SU-DHL-6 (cell line): Measurements from ENCODE around the gene KRTAP5-8.

Experiments
- H2AFZ ChIP-seq: fragments of 200-600 bp; sonication (generic); 2 replicates; pipeline ENCODE4 v1.6.1; 2014; ENCODE audit warnings: low read depth, mild to moderate bottlenecking, moderate library complexity, mixed read lengths, antibody characterized with exemption, low read length; ENCODE audit not compliant: severe bottlenecking
- H3F3A ChIP-seq: fragments of 200-600 bp; shearing (Covaris generic); 2 replicates; pipeline ENCODE4 v1.6.0; 2016; ENCODE audit warnings: antibody characterized with exemption, mild to moderate bottlenecking; ENCODE audit not compliant: insufficient read depth
- H3K27ac ChIP-seq: fragments of 200-600 bp; sonication (generic); 2 replicates; pipeline ENCODE4 v1.5.1; 2016; ENCODE audit warnings: low read depth, mild to moderate bottlenecking, low read length, moderate library complexity, mixed read lengths
- H3K27me3 ChIP-seq: fragments of 200-600 bp; sonication (generic), shearing (Covaris generic); 2 replicates; pipeline ENCODE4 v1.6.0; 2014; ENCODE audit warnings: mild to moderate bottlenecking, low read length
- H3K36me3 ChIP-seq: fragments of 200-600 bp; sonication (generic); 2 replicates; pipeline ENCODE4 v1.6.1; 2014; ENCODE audit warnings: mild to moderate bottlenecking, low read length, mixed read lengths
- H3K4me2 ChIP-seq: fragments of 300-600, 200-600 bp; shearing (Covaris generic), sonication (generic); 2 replicates; pipeline ENCODE4 v1.6.0; 2014; ENCODE audit warnings: low read length, low read depth, mild to moderate bottlenecking; ENCODE audit not compliant: poor library complexity, severe bottlenecking
- H3K4me3 ChIP-seq: fragments of 200-600 bp; sonication (generic); 2 replicates; pipeline ENCODE4 v1.5.1; 2014; ENCODE audit warnings: antibody characterized with exemption, low read length, mild to moderate bottlenecking, mixed read lengths; ENCODE audit not compliant: insufficient read depth, poor library complexity, severe bottlenecking
- H3K79me2 ChIP-seq: fragments of 200-600 bp; sonication (generic); 2 replicates; pipeline ENCODE4 v1.6.1; 2014; ENCODE audit warnings: mild to moderate bottlenecking, low read length, moderate library complexity; ENCODE audit not compliant: insufficient read depth
- H3K9ac ChIP-seq: fragments of 200-600 bp; sonication (generic); 2 replicates; pipeline ENCODE4 v1.7.0; 2014; ENCODE audit warnings: mild to moderate bottlenecking, low read length
- H3K9me2 ChIP-seq: fragments of 200-600 bp; sonication (generic); replicated peaks from 2 replicates; pipeline ENCODE4 v1.6.1; 2014; ENCODE audit warnings: low read length; ENCODE audit not compliant: insufficient read depth
- H3K9me3 ChIP-seq: fragments of 200-600 bp; sonication (generic); 2 replicates; pipeline ENCODE4 v1.6.1; 2014; ENCODE audit warnings: low read length, mixed read lengths; ENCODE audit not compliant: insufficient read depth
- H4K20me1 ChIP-seq: fragments of 200-600 bp; sonication (generic); 2 replicates; pipeline ENCODE4 v1.6.1; 2014; ENCODE audit warnings: low read depth, mild to moderate bottlenecking, antibody characterized with exemption, low read length, moderate library complexity, mixed read lengths
- CTCF ChIP-seq: fragments of 200-600 bp; sonication (generic); IDR thresholded peaks from one replicate; pipeline ENCODE4 v1.5.1; 2017; ENCODE audit warnings: antibody characterized with exemption, mild to moderate bottlenecking, low read length, moderate library complexity; ENCODE audit not compliant: insufficient read depth, poor library complexity, severe bottlenecking
- EZH2phosphoT487 ChIP-seq: fragments of 200-600 bp; sonication (generic), shearing (Covaris generic); conservative IDR thresholded peaks from 2 replicates; pipeline ENCODE4 v1.6.1; 2018; ENCODE audit warnings: mild to moderate bottlenecking, antibody characterized with exemption, low read length, moderate library complexity, mixed read lengths

Gene KRTAP5-8

GRCh38 chr11:71500601-71501021, 37.2 kb upstream of the KRTAP5-8 start:
- H3K9me3 ChIP-seq: no peaks in the 10 kb centered on the region
- no peak overlapping the region for H3K4me2 ChIP-seq
- H3F3A ChIP-seq: no peaks in the 10 kb centered on the region
- no peaks in the 10 kb centered on the region for H3K27me3 ChIP-seq
- no peak overlapping the region for H3K9ac ChIP-seq
- TF ChIP-seq EZH2phosphoT487 (no peak), CTCF (no peak)
- no peaks in the 10 kb centered on the region for H3K79me2 ChIP-seq
- no peaks in the 10 kb centered on the region for H3K9me2 ChIP-seq
- H3K4me3 ChIP-seq: no peak overlapping the region
- no peaks in the 10 kb centered on the region for H4K20me1 ChIP-seq
- H3K36me3 ChIP-seq: no peaks in the 10 kb centered on the region; the same call in 1 of the 2 replicates
- H2AFZ ChIP-seq: no peak overlapping the region
- H3K27ac ChIP-seq: no peak overlapping the region

GRCh38 chr11:71501071-71501985, 36.5 kb upstream of the KRTAP5-8 start:
- no peak overlapping the region for H2AFZ ChIP-seq
- H3K9me2 ChIP-seq: no peaks in the 10 kb centered on the region
- H3K9ac ChIP-seq: no peak overlapping the region
- H3K4me2 ChIP-seq: no peak overlapping the region
- H3K9me3 ChIP-seq: no peaks in the 10 kb centered on the region
- no peaks in the 10 kb centered on the region for H4K20me1 ChIP-seq
- H3K4me3 ChIP-seq: no peak overlapping the region
- H3K79me2 ChIP-seq: no peaks in the 10 kb centered on the region
- no peaks in the 10 kb centered on the region; the same call in 1 of the 2 replicates for H3K36me3 ChIP-seq
- H3K27me3 ChIP-seq: no peaks in the 10 kb centered on the region
- no peaks in the 10 kb centered on the region for H3F3A ChIP-seq
- H3K27ac ChIP-seq: no peak overlapping the region
- TF ChIP-seq EZH2phosphoT487 (no peak), CTCF (no peak)

GRCh38 chr11:71502026-71502425, 35.8 kb upstream of the KRTAP5-8 start:
- no peaks in the 10 kb centered on the region; the same call in 1 of the 2 replicates for H3K36me3 ChIP-seq
- no peaks in the 10 kb centered on the region for H3K27me3 ChIP-seq
- no peaks in the 10 kb centered on the region for H4K20me1 ChIP-seq
- H3K9ac ChIP-seq: no peak overlapping the region
- H3K4me2 ChIP-seq: no peak overlapping the region
- H3K9me2 ChIP-seq: no peaks in the 10 kb centered on the region
- no peak overlapping the region for H3K27ac ChIP-seq
- H2AFZ ChIP-seq: no peak overlapping the region
- H3F3A ChIP-seq: no peaks in the 10 kb centered on the region
- TF ChIP-seq CTCF (no peak), EZH2phosphoT487 (no peak)
- no peaks in the 10 kb centered on the region for H3K9me3 ChIP-seq
- H3K79me2 ChIP-seq: no peaks in the 10 kb centered on the region
- no peak overlapping the region for H3K4me3 ChIP-seq
